HCEC 1CT (cell line): ENCODE results near the gene ROBO1.

Experiments used
- DNase-seq: peaks from one replicate; pipeline ENCODE4 v3.0.0-alpha.2; 2017

The ROBO1 gene

GRCh38 chr3:78580681-78581080 is 1187.1 kb downstream of the ROBO1 start:
- DNase-seq = no peak

DNA sequence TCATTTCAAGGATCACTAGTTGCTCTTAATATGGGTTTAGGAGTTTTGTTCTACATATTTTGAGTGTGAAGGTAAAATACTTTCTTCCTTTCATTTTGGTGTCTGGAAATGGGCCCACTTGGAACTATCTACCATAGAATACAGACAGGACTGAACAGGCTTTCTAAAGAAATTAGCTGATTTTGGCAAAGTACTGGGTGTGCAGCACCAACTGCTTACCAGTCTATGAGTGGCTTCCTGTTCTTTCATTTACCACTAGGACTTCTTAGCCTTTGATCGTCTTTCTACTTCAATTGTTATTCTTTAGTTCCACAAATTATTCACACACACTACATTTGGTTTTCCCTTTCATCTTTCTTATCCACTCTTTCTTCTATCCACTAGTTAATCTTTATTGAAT is 1196.3 kb downstream of the ROBO1 start:
- no peak for DNase-seq

GRCh38 chr3:78570496-78570895 is 1197.3 kb downstream of the ROBO1 start:
- DNase-seq = no peak

DNA sequence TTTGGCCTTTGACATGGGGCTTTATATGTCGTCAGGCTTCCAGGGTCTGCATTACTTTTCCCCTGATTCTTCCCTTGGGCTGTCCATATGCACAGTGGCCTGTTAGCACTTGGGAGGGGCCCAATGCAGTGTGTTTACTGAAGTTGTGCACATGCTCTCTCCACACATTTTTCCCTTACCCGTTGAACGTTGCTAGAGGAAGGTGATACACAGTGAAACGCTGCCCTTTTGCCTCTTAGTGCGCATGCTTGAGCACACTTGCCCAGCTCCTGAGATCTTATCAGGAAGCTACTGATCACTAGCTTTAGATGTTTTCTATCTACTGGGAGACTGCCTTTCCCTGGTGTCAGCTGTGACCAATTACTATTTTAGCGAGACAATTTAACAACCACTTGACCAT is 1198.0 kb downstream of the ROBO1 start:
- no peak for DNase-seq

- DNase-seq = no peak
These were observed 1202.1 kb downstream of the ROBO1 start for GRCh38 chr3:78565712-78566111.

DNA sequence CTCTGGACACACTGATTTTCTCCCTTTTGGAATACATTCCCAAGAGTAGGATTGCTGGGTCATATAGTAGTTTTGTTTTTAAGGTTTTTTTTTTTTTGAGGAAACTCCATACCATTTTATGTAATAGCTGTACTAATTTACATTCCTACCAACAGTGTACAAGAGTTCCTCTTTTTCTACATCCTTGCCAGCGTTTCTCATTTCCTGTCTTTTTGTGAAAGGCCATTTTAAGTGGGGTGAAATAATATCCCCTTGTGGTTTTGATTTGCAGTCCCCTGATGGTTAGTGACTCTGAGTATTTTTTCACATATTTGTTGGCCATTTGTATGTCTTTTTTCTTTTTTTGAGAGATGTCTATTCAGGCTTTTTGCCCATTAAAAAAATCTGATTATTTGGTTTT is 1205.5 kb downstream of the ROBO1 start:
- no peak for DNase-seq
